GM13976 (cell line): ENCODE data around the gene MIGA1.
"Not testable (repeated sequence)": the region's sequence is repeated elsewhere in the genome, so short reads cannot be mapped to it uniquely, and the experiment has no call there.

Source experiments
- DNase-seq: peaks from one replicate; pipeline ENCODE4 v3.0.0; 2012; ENCODE audit warnings: low spot score
- in situ Hi-C: fragments of 300-500 bp; cut with MboI; formaldehyde crosslinking; loops from one replicate; pipeline ENCODE4 v1.12.0; 2022; ENCODE audit warnings: low sequenced_read_pairs, mixed read lengths, inconsistent platforms; ENCODE audit not compliant: unreplicated experiment
- TF ChIP-seq, protein P1 (sequence below): IDR thresholded peaks from 2 replicates; pipeline ENCODE4 v1.5.1; 2012; ENCODE audit warnings: borderline replicate concordance, mild to moderate bottlenecking; ENCODE audit not compliant: insufficient read depth; ENCODE audit errors: extremely low read depth, missing control alignments, control extremely low read depth

Gene MIGA1

DNA sequence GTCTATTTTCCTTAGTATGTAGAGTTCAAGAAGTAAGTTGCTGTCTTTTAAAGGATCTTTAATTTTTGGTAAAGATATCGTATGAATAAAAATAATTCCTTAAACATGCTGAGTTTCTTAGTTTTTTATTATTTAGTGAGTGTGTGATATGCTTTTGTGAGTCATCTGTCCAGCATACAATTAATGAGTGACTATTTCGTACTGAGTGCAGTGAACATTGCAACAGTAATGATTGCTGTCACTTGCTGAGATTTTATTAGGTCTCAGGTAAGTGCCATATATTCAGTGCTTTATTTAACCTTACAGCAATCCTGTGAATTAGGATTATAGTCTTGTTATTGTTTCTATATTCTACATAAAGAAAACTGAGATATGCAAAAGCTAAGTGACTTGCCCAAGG lies 22.6 kb downstream of the MIGA1 start:
- no peak for DNase-seq
- TF ChIP-seq, protein P1, sequence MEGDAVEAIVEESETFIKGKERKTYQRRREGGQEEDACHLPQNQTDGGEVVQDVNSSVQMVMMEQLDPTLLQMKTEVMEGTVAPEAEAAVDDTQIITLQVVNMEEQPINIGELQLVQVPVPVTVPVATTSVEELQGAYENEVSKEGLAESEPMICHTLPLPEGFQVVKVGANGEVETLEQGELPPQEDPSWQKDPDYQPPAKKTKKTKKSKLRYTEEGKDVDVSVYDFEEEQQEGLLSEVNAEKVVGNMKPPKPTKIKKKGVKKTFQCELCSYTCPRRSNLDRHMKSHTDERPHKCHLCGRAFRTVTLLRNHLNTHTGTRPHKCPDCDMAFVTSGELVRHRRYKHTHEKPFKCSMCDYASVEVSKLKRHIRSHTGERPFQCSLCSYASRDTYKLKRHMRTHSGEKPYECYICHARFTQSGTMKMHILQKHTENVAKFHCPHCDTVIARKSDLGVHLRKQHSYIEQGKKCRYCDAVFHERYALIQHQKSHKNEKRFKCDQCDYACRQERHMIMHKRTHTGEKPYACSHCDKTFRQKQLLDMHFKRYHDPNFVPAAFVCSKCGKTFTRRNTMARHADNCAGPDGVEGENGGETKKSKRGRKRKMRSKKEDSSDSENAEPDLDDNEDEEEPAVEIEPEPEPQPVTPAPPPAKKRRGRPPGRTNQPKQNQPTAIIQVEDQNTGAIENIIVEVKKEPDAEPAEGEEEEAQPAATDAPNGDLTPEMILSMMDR, result no peak
- in situ Hi-C loops, result no loop called here

DNA sequence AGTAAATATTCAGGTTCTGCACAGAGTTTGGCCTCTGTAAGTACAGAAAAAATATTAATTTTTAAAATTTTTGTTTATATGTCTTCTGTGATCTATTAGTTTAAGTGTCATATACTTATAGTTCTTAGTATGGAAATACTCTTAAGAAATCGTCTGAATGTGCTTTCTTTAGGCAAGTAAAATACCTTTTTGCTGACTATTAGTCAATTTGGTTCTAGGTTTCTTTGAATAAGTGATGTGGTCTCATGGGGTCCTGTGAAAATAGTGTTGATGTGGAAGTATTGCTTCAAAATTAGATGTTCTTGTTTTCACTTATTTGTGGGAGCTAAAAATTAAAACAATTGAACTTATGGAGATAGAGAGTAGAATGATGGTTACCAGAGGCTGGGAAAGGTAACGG lies 23.9 kb downstream of the MIGA1 start:
- in situ Hi-C loops, result no loop called here
- TF ChIP-seq, protein P1, result no peak
- DNase-seq, result no peak

DNA sequence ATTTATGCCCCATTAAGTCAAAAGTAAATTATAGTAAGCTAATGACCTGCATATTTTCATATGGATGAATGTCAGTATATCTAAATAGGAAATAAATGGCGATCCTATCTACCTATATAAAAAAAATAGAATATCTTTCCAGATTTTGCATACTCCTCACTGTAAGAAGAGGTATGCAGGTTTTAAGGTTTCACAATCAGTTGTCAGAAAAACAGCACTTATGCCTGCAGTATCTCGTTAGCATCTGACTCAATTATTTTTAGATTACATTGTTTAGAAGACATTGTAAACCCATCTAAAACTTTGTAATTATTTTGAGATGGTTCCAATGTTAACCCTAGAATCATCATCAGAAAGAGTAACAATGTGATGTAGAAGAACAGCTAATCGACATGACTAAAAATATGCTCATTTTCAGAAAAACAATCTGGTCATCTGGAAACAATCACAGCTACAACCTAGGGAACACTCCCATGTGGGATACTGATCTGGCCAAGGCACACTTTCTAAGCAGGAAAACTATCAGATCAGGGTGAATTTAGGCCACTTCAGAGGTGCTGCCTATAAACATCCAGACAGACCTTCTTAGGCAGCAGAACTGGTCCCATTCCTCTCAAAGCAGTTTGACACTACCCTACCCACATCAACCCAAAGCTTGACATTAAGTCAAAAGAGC lies 30.5 kb downstream of the MIGA1 start:
- DNase-seq, in situ Hi-C loops: not testable (repeated sequence)

DNA sequence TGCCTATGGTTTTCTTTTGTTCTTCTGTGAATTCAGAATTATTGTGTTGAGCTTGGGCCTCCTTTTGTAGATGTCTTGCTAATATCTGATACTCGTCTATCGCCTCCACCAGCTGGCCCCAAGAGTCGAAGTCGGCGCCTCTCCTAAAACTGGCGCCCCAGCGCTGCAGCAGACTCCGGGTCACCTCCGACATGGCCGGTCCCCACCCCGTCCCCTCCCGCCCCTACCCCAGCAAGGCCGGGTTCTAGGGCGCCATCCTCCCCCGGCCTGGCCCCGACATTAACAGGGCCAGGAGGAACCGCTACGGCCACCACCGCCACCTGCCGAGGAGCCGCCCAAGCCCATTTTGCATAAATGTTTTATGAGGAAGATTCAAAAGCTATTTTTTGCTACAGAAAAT lies 32.1 kb downstream of the MIGA1 start:
- in situ Hi-C loops, DNase-seq: not testable (repeated sequence)

DNA sequence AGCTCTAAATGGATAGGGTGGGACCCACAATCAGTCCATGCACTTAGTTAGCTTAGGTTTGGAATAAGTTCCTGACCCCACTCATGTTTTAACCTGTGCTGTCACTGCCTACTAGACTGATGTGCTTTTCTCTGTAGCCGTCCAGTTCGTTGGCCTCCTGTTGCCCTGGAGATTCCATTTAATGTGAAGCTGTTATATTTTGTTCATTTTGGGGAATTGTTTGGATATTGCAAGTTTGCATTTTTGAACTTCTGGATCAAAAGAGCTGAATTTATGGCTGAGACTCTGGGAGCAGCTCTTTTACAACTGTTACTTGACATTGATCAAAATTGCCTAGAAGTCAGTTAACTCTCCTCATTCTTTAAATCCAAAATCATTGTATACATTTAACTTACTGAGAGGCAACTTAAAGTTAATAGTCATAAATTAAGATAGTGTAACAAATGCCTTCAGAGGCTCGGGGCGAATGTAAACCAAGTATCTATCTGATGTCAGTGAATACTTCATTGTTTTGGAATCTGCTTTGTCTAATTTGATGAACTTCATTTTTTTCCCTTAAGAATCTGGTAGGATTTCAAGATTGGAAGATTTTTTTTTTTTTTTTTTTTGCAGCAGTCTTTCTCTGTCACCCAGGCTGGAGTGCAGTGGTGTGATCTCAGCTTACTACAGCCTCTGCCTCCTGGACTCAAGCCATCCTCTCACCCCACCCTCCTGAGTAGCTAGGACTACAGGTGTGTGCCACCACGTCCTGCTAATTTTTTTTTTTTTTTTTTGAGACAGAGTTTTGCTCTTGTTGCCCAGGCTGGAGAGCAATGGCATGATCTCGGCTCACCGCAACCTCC lies 38.1 kb downstream of the MIGA1 start:
- in situ Hi-C loops, result no loop called here
- DNase-seq, result no peak
- TF ChIP-seq, protein P1, result no peak

DNA sequence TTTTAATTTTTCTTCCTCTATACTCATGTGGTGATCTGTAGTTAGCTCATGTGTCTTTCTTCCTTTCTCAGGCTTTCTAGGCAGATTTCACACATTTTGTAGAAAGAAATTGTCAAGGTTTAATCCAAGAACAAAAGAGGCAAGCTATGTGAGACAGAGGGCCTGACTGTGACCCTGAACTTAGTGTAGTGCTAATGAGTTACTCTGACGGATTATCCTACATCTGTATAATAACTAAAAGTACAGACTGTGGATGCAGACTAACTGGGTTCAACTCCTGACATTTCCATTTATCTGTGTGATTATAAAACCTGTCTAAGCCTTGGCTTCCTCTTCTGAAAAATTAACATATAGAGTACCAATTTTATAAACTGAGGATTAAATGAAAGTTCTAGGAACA lies 40.7 kb downstream of the MIGA1 start:
- in situ Hi-C loops, result no loop called here
- no peak for DNase-seq
- TF ChIP-seq, protein P1, result no peak

DNA sequence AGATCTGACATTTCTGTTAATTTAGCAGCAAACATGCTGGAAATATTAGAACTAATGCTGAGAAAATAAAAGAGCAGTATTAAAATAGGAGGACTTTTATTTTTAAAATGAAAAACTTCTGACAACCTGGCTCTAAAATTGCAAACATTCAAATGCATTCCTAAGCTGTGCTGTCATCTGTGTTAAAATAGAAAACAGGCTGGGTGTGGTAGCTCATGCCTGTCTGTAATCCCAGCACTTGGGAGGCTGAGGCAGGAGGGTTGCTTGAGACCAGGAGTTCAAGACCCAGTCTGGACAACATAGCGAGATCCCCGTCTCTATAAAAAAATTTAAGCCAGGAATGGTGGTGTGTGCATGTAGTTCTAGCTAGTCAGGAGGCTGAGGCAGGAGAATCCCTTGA lies 44.6 kb downstream of the MIGA1 start:
- TF ChIP-seq, protein P1, result no peak
- no peak for DNase-seq
- in situ Hi-C loops, result no loop called here

DNA sequence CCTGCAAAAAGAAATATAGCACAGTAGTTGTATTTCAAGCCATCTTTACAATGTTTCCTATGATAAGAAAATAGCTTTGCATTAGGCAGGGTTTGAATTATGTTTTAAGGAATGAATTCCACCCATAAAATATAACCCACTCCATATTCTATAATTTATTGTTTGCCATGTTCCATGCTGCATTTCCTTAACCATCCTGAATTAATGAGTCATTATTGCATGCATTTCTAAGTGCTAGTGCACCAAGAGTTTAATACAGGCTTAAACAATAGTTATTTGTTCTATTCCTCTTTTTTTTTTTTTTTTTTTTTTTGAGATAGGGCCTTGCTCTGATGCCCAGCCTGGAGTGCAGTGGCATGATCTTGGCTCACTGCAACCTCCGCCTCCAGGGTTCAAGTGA lies 45.2 kb downstream of the MIGA1 start:
- DNase-seq, result no peak
- TF ChIP-seq, protein P1, result no peak
- in situ Hi-C loops, result no loop called here
